Peyer's patch (tissue), 4 donors: ENCODE results near the gene SLC45A1. TPM values are rescaled to one million over a fixed set of nuclear protein-coding genes. Genes with fewer than 3 reads are reported as not detected.

ENCODE experiments used
- DNase-seq, 3 donors: peaks; one replicate each; pipeline ENCODE4 v3.0.0-alpha.2; 2017 to 2019
- H3K27ac ChIP-seq, 4 donors: fragments of 200-600 bp; sonication (generic); one replicate each; pipeline ENCODE4 v1.5.1; 2016 to 2019
- H3K27me3 ChIP-seq, 2 donors: fragments of 200-600 bp; sonication (generic); one replicate each; pipeline ENCODE4 v1.5.1; 2019
- H3K36me3 ChIP-seq, 3 donors: fragments of 200-600 bp; sonication (generic); one replicate each; pipeline ENCODE4 v1.5.1; 2016 to 2019
- H3K4me1 ChIP-seq, 4 donors: fragments of 200-600 bp; sonication (generic); one replicate each; pipeline ENCODE4 v1.5.1; 2016 to 2019
- H3K4me3 ChIP-seq, 4 donors: fragments of 200-600 bp; sonication (generic); 1 replicate in 3 of 4; 2 replicates in 1 of 4; pipeline ENCODE4 v1.5.1; 2016 to 2019; ENCODE audit warnings: mild to moderate bottlenecking in 1 of 4
- H3K9me3 ChIP-seq, 4 donors: fragments of 200-600 bp; sonication (generic); one replicate each; pipeline ENCODE4 v1.5.1; 2016 to 2019; ENCODE audit warnings: mild to moderate bottlenecking in 1 of 4
- CTCF ChIP-seq, 6 experiments: fragments of 450-650 bp in 4 of 6; fragments of 200-600 bp in 2 of 6; sonication (generic) in 1 of 6; IDR thresholded peaks; one replicate each; pipeline ENCODE4 v1.5.1; 2017 to 2019; ENCODE audit warnings: antibody characterized with exemption in 6 of 6, mild to moderate bottlenecking in 3 of 6, moderate library complexity in 1 of 6
- POLR2A ChIP-seq, 2 donors: fragments of 450-650 bp; IDR thresholded peaks; one replicate each; pipeline ENCODE4 v1.5.1; 2017; ENCODE audit warnings: antibody characterized with exemption in 2 of 2, mild to moderate bottlenecking in 2 of 2, moderate library complexity in 2 of 2
- total RNA-seq, 4 donors: library from RNA; depleted of rRNA; stranded (reverse); fragments of >200 nt; gene quantifications; one replicate each; pipeline ENCODE4 v1.1.0, GENCODE V29; 2016

The SLC45A1 gene
- total RNA-seq, 4 donors from 2014 or later: 0.70 to 2.5 (median 1.1) TPM

GRCh38 chr1:8344893-8345507 is 27.1 kb downstream of the SLC45A1 start:
- Histone ChIP-seq H3K4me3 (no peak overlapping the region), H3K27me3 (no peaks in the 10 kb centered on the region), H3K27ac (no peak overlapping the region), H3K9me3 (no peaks in the 10 kb centered on the region), H3K36me3 (no peaks in the 10 kb centered on the region), H3K4me1 (peaks cover 0 to 16% (median 0%) of the 10 kb centered on the region in 4 donors)
- DNase-seq: no peak
- TF ChIP-seq POLR2A (IDR thresholded peaks at IDR 0.05): no peak
- TF ChIP-seq CTCF (IDR thresholded peaks at IDR 0.05): no peak

GRCh38 chr1:8345621-8346415 is 27.9 kb downstream of the SLC45A1 start:
- Histone ChIP-seq H3K36me3 (no peaks in the 10 kb centered on the region), H3K4me1 (peaks cover 0 to 16% (median 0%) of the 10 kb centered on the region in 4 donors), H3K9me3 (no peaks in the 10 kb centered on the region), H3K27ac (no peak overlapping the region), H3K27me3 (no peaks in the 10 kb centered on the region), H3K4me3 (no peak overlapping the region)
- no peak for TF ChIP-seq CTCF (IDR thresholded peaks at IDR 0.05)
- TF ChIP-seq POLR2A (IDR thresholded peaks at IDR 0.05): no peak
- no peak for DNase-seq

- H3K4me3 ChIP-seq: no peak overlapping the region
- no peaks in the 10 kb centered on the region for H3K36me3 ChIP-seq
- H3K27me3 ChIP-seq: no peaks in the 10 kb centered on the region
- TF ChIP-seq CTCF (IDR thresholded peaks at IDR 0.05) (no peak), POLR2A (IDR thresholded peaks at IDR 0.05) (no peak)
- H3K27ac ChIP-seq: no peak overlapping the region
- H3K9me3 ChIP-seq: no peaks in the 10 kb centered on the region
- DNase-seq: no peak
- H3K4me1 ChIP-seq: peaks cover 0 to 16% (median 0%) of the 10 kb centered on the region in 4 donors
Observed at GRCh38 chr1:8347635-8348034, 29.7 kb downstream of the SLC45A1 start.

GRCh38 chr1:8348047-8348776 is 30.3 kb downstream of the SLC45A1 start:
- peaks cover 0 to 18% (median 0%) of the 10 kb centered on the region in 4 donors for H3K4me1 ChIP-seq
- no peak for TF ChIP-seq CTCF (IDR thresholded peaks at IDR 0.05)
- no peak for TF ChIP-seq POLR2A (IDR thresholded peaks at IDR 0.05)

GRCh38 chr1:8348777-8349472 is 31.0 kb downstream of the SLC45A1 start:
- no peaks in the 10 kb centered on the region for H3K9me3 ChIP-seq
- peak; percentile 57 to 83 (median 81) for DNase-seq
- no peak overlapping the region for H3K4me3 ChIP-seq
- no peak overlapping the region for H3K27ac ChIP-seq
- H3K36me3 ChIP-seq: peaks cover 0 to 9% (median 0%) of the 10 kb centered on the region in 3 donors
- peak; percentile 52 to 94 (median 80) for TF ChIP-seq CTCF (IDR thresholded peaks at IDR 0.05)
- no peak for TF ChIP-seq POLR2A (IDR thresholded peaks at IDR 0.05)
- H3K27me3 ChIP-seq: no peaks in the 10 kb centered on the region
- peaks cover 0 to 21% (median 0%) of the 10 kb centered on the region in 4 donors for H3K4me1 ChIP-seq

More at GRCh38 chr1:8348047-8348776, 30.3 kb downstream of the SLC45A1 start:
- Histone ChIP-seq H3K4me3 (no peak overlapping the region), H3K36me3 (peaks cover 0 to 2% (median 0%) of the 10 kb centered on the region in 3 donors), H3K9me3 (no peaks in the 10 kb centered on the region), H3K27ac (no peak overlapping the region), H3K27me3 (no peaks in the 10 kb centered on the region)
- no peak for DNase-seq
